T-helper 2 cell treated with Interferon-gamma antibody and Interleukin-4, amounts not matched to agents 100 ng/mL and 5 ng/mL, for 36 hours (primary cell): Measurements from ENCODE around the gene BNC2. TPM values are rescaled to one million over a fixed set of nuclear protein-coding genes. Genes with fewer than 3 reads are reported as not detected.

Experiments
- intact Hi-C: fragments of 100-400 bp; cut with micrococcal nuclease; formaldehyde crosslinking; loops from one replicate; pipeline ENCODE4 v1.15.1; 2023
- total RNA-seq: library from RNA; stranded (reverse); gene quantifications from 2 replicates; pipeline ENCODE4 v1.2.3, GENCODE V29; 2022

The BNC2 gene
- total RNA-seq, 1 donor from 2014 or later = not detected

DNA sequence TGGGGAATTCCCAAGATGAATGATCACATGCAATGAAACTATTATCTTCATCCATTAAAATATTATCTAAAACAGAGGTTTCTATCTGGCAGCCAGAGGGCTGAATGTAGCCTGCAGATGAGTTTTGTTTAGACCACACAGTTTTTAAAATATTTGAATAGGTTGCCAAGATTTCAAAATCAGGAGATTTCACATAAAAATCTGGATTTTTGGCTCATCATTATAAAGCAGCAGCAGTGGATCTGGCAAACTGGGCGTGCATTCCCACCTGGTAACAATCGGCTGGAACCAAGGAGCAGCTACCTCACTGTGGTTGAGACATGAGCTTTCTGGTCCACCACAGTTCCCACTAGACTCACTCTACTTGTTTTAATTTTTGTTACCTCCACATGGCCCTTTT lies 155.1 kb downstream of the BNC2 start:
- intact Hi-C loops = no loop called here

DNA sequence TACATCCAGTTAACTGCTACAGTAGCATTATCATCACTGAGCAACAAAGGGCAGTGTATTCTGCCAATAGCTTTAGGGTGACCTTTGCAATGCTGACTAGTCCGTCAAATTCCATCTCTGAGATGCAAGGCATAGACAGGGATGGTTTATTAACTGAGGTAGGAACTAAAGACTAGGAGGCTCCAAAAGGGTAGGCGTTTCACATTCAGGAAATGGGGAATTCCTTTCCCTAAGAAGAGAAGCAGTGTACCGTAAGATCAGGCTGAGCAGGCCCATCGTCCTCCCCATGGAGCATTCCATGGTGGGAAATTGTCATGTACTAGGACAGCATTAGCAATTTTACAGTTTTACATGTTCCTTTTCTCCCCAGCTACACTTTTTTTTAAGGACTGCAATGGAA lies 157.7 kb downstream of the BNC2 start:
- intact Hi-C loops = no loop called here

DNA sequence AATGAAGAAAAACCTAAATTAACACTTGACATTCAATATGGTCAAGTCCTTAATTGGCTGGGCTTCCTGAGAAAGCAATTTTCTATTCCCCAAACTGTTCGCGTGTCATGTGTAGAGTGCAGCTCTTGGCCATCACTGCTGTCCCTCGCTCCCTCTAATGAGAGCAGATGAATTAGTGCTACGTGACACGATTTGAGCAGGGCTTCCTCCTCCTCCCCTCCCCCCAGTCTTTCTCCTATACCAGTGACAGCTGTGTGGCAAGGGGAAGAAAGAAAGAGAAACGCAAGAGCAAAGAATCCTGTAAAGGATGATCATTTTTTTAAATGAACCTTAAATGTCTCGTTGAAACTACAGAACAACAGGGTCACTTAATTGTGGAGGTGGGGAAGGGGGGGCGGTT lies 159.6 kb downstream of the BNC2 start:
- intact Hi-C loops = no loop called here

DNA sequence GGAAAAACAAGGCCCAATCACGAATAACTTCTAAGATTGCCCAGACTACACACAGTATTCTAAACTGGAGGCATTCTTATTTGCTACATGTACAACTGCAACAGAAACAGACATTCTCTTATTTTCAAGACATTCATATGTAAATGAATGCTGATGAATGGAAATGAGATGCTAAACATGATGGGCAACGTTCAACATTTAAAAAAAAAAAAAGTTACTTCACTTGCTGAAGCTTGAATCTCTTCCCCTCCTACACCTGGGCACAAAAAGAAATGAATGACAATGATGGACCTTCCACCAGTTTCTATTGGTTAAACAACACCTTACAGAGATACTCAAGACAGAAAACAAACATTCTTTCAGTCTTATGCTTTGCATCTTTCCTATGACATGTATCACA lies 160.5 kb downstream of the BNC2 start:
- intact Hi-C loops = no loop called here

DNA sequence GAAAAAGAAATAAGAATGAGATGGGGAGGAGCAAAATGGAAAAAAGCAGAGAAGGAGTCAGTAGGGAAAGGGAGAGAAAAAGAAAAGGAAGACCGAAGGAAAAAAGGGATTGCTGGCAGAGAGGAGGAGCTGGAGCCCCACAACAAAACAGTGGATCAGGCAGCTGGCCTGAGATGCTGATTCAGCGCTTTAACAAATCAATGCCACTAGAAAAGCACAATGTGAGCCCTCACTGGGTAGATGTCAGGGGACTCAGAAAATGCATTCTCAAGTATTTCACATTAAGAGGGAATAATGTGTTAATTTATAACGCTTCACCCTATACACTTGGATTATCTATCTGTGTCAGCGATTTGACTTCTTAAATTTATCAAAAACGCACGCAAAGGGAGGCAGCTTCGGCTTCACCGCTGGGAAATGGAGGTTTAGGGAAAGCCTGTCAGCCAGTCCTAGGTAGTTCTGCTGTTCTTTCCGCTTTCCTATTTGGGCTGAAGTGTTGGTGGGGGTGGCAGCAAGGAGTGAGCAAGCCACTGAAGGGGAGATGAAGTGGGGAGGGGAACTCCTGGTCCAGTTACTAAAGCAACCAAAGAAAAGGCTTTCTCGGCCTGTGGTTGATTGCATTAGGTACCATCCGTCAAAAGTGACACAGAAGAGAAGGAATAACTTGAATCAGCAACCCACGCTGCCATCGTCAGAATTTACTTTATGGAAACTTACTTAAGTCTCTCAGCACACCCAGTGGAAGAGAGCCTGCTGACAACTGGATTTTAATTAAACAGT lies 161.6 kb downstream of the BNC2 start:
- intact Hi-C loops = no loop called here

DNA sequence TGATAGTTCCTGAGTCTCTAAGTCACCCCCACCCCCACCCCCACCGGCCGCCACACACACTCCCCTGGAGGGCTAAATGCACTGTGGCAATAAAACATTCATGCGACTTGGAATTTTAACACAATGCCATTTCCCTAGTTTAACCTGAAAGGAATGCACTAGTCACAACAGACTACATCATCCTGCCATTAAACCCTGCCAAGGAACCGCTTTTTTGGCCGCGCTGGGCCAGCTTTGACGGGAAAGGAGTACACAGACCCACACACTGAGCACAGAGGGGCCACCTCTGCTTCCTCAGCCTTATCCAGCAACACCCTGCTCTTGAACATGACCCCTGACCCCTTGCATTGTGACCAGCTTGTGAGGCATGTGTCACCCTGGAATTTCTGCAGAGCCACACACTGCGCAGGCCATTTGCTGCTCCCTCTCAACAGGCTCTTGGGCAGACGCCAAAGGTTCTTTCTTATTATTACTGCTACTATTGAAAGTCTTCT lies 165.3 kb downstream of the BNC2 start:
- intact Hi-C loops = no loop called here

DNA sequence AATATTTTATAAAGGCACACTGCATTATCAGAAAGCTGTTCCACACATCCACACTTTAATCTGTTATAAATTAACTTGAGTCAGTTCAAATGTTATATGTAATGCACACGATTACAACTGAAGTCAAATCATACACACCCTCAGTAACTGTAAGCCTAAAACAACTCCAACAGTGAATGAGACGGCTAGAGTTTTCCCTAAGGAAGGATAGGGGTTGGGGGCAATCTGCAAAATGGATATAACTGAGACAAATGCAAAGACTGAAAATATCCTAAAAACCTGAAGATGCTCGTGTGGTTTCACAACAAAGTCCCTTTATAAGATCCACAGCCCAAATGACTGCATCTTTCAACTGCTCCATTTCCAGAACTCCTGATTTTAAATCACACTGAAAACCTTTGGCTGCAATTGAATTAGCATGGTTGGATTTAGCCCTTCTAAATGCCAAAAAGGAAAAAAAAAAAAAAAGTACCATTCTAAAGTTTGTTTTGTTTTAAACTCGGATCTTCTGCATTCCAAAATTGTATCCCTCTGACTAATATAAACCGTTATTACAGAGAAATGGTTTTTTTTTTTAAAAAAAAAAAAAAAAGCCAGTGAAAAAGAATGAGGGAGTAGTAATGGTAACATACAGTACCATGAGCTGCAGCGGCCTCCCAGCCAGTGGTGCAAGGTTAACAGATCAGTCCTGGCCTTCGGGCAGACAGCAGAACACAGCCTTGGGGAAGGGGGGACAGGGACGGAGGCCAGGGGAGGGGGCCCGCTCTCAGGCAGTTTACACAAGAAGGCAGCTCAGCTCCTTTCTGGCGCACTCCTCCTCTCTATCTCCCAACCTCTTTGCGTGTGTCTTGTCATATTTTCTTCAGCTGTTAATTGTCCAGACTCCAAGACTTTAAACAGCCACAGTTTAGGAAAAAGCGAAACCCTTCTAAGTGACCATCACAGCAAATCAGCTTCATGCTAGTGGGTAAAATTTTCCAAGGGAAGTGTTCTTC lies 166.1 kb downstream of the BNC2 start:
- intact Hi-C loops = no loop called here

DNA sequence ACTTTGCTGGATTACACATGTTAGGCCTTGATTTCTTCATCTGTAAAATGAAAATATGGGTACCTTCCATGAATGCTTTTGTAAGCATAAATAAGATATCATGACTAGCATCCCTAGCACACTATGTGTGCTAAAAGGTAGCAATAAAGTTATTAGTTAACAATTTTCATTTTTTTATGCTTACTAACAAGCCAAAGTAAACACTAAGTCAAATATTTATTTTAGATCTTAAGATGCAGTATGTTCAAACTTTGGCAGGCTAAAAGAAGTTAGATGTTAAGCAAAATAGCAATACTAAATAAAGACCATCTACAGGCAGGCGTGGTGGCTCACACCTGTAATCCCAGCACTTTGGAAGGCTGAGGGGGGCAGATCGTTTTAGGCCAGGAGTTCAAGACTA lies 169.1 kb downstream of the BNC2 start:
- intact Hi-C loops = no loop called here

DNA sequence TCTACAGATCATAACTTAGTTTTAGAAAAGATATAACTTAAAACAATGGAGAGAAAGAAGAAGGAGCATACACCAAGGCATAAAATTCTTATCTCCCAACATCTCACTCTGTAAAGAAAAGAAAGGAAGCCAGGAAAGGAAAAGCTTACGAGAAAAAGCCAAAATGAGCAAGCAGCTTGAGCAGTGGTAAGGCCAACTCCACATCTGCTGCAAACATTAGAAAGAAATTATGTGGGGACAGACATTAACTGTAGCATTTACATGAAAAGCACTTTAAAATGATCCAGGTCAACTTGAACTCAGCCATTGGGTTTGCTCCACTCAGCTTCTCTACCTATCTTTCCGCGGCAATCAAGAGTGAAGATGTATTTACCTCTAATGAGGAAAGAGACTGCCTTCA lies 176.9 kb downstream of the BNC2 start:
- intact Hi-C loops = no loop called here

DNA sequence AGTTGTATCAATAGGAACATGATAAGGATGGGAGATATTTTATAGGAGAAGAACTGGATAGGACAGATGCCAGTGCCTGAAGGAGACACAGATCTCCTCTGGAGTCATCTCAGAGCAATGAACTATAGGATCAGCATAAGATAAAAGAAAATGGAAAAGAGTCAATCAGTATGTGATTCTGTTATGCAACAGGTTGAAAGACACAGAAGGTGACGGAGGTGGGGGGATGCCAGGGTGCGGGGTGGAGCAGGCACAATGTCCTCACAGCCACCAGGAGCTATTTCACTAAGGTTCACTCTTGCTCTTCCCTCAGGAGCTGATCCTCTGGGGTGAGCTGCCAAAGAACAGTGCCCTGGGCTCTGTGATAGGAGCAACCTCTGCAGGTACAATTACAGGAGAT lies 179.8 kb downstream of the BNC2 start:
- intact Hi-C loops = no loop called here

DNA sequence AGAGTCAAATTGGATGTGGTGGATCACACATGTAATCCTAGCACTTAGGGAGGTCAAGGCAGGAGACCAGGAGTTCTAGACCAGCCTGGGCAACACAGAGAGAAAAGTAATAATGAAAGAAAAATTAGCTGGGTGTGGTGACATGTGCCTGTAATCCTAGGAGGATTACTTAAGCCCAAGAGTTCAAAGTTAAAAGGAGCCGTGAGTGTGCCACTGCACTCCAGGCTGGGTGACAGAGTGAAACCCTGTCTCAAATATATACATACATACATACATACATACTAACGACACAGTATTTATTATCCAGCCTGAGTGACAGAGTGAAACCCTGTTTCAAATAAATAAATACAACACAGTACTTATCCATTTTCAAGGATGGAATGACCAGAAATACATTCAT lies 180.3 kb downstream of the BNC2 start:
- intact Hi-C loops = no loop called here

DNA sequence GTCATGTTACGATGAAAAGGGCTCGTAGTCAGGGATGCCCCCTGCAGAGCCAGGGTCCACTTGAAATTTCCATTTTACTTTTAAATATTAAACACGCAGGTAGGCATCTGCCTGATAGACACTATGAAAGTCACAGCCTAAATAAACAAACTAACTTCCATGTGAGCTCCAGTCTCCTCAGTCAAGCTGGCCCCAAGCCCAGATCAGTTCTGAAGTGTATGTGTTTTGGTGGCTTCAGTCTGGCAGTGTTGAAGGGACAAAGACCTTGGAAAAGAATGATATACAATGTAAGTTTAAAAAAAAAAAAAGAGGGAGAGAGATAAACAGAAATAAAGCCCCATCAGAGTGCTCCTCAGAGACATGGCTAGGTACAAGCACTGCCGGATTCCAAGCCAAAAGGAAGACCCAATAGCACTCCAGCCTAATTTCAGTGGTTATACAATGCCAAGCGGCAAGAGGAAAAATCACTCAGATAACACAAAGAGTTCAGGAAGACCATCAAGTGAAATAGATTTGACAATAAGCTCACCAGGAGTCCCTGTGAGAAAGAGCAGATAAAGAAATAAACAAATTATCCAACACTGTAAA lies 181.0 kb downstream of the BNC2 start:
- intact Hi-C loops = no loop called here

DNA sequence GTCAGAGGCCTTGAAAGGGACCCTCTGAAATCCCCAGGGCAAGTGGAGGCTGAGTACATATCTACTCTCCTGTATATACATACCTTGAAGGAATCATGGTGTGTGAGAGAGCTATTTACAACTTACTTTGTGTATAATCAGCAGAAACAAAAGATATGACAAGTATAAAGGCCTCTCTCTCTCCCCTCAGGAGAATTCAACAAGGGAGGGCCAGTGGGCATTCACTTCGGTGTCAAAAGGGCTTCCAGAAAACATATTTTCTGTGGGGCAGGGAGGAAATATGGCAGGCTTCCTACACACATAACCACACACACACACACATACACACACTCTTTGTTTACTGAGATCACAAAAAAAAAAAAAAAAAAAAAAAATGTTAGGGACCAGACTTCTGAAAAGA lies 181.7 kb downstream of the BNC2 start:
- intact Hi-C loops = no loop called here

DNA sequence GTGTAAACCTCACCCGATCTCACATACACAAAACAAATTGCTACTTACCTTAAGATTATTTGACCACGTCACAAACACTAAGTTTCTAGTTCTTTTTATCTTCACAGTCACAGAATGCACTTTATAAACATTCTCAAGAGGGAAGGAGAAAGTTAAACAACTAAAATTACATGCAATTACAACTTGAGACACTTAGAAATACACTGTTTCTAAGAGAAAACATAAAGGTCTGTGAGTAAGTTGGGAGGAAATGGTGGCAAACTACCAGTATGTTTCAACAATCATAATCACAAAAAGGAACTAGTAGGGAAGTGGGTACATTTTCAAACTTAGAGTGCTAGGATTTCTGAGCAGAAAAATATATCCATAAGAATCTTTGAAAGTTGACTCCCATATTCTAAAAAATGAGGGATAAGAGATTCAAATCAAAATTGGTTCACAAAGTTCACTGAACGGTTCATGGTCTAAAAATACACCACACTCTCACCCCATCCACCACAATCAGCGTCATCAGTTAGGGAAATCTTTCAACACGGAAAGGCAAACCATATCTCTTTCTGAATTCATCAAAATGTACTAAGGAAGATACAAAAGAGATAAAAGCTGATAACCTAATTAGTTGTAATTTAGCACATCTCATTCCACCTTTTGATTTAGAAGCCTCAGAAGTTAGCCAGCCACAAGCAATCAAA lies 182.6 kb downstream of the BNC2 start:
- intact Hi-C loops = no loop called here

DNA sequence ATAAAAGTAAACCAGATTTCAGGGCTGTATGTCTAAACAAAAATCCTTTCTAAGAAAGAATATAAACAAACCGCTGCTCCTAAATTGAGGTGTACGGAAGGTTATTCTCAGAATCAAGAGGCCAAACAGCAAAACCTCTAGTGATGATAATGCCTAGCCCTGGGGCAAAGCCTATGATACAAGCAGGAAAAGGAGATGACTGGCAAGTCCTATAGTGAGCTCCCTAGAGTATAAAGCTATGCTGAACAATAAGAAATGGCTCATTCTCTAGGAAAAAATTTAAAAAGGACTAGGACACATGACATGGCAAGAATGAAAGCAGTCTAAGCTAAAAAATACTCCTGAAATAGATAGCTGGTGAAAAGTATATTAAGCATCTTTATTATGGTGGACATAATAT lies 187.1 kb downstream of the BNC2 start:
- intact Hi-C loops = no loop called here

DNA sequence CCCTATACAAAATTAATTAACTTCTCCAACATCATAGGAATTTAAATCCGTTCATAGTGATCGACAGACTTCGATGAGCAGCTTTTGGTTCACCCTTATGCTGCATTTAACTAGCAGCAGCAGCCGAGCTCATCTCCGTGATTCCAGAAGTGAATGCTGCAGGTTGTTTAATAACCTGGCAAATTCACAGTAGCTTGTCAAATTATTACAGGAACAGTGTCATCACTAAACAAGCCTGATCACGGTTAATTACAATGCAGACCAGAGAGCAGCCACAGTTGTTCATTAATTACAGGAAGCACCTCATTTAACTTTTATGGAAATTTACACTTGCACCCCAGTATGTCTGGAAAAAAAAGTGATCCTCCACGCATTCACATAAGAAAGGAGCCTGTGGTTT lies 188.2 kb downstream of the BNC2 start:
- intact Hi-C loops = no loop called here

DNA sequence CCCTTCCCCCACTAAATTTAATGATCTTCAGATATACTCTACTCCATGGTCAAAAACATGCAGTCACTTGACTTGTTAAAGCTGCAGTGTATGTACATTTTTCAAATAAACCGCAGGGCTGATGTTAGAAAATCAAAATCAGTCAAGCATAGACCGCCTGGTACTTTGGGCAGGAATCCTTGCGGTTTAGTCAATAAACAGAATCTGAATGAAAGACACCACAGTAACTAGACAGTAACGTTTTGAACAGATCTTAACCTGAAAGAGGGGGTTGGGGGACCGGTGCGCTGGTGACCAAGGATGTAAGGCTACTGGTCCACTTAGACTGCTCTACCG lies 188.8 kb downstream of the BNC2 start:
- intact Hi-C loops = no loop called here

DNA sequence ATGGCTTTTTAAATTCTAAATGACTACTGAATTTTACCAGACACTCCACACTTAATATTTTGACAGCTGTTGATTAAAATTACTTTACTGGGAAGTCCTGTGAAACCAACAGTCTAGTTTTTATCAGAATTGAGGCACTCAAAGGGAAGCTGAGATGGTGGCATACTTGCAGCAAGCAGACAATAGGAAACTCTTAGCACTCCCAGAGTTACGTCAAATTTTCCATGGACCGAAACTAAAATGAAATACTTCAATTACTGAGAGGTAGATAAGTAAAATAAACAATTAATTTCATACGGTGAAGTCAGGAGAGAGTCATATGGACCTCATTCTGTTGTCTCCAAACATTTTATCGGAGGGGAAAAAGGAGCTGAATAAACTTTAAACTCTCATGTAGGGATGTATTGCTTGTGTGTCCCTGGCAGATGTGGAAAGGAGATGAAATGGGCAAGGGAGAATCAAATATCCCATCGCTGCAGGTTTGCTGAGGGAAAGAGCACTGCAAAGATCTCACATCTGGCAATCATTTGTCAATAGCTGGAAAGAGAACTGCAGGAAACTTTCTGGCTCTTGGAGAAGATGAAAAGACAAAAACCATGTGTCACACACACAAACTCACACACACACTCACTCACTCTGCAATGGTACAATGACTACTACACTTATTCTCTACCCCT lies 189.4 kb downstream of the BNC2 start:
- intact Hi-C loops = no loop called here

DNA sequence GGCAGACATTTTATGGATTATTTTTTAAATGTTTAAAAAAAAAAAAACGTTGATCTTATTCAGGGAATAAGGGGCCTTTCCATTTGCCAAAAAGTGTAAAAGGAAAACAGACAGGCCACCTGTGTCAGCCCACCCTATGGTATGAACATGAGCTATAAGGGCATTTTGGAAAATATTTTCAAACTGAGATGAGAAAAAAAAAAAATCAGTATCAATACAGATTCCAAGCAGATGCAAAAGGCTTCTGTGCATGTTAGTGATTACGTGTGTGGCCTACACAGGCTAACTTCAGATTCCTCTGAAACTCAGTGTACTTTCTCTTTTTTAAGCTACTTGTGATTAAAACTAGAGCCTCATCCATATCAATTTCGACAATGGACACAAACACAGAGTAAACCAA lies 189.9 kb downstream of the BNC2 start:
- intact Hi-C loops = no loop called here

DNA sequence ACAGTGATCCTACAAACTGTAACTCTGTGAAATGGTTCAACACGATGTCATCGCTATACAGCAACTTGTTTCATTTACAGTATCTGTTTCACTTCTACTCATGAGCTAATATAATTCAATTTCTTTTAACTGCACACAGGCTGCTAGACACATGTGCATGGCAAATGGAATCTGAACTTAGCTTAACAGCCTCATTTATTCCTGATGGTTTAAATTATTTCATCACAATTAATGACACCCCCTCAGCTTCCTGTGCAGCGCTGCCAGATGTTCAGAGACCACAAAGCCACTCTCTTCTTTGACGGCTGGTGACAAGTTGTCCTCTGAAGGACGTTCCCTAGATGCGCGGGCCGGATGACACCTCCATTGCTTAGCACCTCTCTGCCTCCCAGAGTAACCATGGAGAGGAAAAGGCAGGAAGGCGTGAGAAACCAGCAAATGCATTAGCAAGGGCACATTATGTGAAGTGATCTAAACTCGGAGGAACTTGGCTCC lies 191.1 kb downstream of the BNC2 start:
- intact Hi-C loops = no loop called here

DNA sequence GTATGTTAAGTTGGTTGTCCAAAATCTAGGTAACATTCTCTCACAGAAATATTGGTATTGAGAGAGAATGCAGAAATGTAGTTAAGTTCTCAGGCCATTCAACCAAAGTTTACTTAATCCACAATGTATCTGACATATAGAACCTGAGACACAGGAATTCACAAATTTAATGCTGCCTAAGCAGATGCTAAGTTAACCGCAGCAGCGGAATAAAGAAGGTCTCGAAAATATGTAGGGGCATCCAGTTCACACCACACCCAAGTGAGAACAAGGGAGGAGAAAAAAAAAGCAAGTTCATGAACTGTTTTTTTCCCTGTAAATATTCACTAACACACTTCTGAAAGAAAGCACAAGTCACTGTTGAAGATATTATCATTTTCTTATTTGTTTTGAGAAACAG lies 194.0 kb downstream of the BNC2 start:
- intact Hi-C loops = no loop called here
